ENCODE results near the gene CSTF2T.

CSTF2T gene, protein sequence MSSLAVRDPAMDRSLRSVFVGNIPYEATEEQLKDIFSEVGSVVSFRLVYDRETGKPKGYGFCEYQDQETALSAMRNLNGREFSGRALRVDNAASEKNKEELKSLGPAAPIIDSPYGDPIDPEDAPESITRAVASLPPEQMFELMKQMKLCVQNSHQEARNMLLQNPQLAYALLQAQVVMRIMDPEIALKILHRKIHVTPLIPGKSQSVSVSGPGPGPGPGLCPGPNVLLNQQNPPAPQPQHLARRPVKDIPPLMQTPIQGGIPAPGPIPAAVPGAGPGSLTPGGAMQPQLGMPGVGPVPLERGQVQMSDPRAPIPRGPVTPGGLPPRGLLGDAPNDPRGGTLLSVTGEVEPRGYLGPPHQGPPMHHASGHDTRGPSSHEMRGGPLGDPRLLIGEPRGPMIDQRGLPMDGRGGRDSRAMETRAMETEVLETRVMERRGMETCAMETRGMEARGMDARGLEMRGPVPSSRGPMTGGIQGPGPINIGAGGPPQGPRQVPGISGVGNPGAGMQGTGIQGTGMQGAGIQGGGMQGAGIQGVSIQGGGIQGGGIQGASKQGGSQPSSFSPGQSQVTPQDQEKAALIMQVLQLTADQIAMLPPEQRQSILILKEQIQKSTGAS

DNA sequence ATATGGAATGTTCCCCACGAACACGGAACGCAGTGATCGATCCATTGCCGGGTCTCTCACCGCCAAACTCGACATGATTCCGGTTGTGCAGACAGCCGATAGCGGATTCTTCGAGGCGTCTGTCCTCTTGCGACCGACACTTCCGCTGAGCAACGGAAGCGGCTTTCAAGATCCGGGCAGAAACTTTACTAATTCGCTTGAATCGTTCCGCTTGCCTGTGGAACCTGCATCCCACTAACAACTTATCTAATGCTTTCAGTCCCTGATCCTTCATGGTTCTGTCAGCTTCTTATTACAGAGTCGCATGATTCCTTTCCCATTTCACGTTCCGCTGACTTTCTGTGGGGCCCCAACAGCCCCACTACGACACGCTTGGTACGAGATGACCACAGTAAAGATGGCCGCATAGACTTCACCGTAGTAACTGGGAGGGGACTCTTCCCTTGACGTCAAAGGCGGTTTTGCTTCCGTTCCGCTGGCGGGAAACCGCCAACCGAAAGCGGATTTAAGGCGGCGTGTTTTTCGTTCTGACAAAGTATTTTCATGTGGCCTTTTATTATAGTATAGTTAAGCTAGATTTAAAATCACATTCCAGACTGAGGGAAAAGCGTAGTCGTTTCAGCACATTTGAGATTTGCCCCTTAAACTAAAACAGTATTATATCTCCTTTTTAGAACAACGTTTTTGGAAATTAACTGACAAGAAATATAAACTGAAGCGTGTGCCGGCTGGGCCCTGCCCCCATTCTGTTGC, at the start of gene CSTF2T:
CSTF2T (minus strand) TSS at position 121 of the 753 bp plus-strand sequence; CDS start at position 75, 46 bp downstream.
- DNase-seq (ENCODE audit: extremely low read depth in 1 of 2, low read depth in 1 of 2): peak; percentile 79 to 81

DNA sequence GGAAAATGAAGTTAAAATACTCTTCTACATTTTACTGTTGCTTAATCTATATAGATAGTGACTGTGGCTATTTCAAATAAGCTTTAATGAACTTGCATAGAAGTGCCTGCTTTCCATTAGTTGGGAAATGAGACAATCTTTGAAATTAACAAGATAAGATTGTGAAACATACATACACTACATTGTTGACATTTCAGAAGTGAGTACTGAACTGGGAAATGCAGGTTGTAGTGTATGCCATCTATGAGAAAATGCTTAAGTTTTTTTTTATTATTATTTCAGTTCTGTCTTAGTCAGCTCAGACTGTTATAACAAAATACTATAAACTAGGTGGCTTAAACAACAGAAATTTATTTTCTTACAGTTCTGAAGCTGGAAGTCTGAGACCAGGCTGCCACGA, 49.6 kb upstream of the CSTF2T start:
- no peak for DNase-seq (ENCODE audit: extremely low read depth in 1 of 2, low read depth in 1 of 2)

DNA sequence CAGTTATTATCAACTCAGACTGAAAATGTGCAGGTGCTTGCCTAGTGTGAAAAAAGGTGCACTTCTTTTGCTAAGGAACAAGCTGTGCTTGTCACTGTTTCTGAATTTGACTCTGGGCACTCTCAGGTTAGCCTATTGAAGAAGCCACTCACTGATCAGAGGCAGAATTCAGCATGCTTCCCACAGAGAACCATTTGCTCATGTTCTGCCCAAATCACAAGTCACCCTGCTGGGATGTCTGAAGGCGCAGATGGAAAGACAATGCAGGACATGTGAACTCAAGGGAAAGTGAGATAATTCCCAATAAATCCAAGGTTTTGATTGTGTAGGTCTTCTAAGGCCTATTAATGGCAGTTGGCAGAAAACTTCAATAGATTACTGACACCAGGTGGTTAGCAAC, 47.8 kb upstream of the CSTF2T start:
- DNase-seq (ENCODE audit: extremely low read depth in 1 of 2, low read depth in 1 of 2): no peak

DNA sequence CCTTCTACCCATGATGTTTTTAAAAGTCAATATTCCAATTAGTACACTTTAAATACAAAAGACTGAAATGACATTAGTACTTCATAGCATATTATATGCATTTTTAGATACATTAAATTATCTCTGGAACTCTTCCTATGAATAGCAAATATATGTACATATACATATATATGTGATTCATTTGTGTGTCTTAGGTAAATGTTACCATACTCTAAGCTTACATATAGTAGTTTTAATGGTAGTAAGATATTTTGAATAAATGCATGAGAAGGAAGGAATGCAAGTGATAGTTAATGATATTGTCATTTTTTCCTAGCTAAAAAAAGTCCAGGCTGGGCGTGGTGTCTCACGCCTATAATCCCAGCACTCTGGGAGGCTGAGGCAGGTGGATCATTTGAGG, 46.0 kb upstream of the CSTF2T start:
- DNase-seq (ENCODE audit: extremely low read depth in 1 of 2, low read depth in 1 of 2): no peak

DNA sequence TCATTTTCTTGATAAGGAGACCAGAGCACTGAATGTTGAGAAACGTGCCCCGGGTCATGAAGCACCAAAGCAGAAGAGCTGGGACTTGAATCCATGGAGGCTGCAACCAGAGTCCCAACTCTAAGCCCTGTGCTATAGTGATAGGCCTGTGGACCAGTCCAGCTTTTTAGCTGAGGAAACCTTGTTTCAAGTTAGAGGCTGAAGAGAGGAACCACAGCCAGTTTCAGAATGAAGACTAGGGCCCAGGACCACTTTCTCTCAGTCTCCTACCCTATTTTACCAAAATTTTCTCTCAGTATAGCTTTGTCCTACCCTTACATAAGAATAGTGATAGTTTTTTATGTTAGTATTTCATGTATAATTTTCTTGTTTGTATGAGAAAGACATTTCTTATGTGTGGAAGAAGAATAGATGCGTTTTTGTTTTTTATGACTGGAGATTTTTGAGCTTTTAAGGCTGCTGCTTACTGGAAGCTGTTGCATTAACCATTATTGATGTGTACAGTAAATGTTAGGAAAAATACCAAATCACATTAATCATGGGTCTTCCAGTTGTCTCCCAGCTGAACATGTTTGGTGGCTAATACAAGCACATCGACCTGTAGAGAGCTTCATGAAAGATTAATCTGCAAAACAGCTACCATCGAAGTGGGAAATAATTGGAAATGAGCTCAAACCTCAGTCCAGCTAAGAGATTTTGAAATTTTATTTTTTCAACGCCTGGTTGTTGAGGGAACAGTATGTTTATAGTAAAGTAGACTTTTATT, 45.0 kb upstream of the CSTF2T start:
- no peak for DNase-seq (ENCODE audit: extremely low read depth in 1 of 2, low read depth in 1 of 2)

DNA sequence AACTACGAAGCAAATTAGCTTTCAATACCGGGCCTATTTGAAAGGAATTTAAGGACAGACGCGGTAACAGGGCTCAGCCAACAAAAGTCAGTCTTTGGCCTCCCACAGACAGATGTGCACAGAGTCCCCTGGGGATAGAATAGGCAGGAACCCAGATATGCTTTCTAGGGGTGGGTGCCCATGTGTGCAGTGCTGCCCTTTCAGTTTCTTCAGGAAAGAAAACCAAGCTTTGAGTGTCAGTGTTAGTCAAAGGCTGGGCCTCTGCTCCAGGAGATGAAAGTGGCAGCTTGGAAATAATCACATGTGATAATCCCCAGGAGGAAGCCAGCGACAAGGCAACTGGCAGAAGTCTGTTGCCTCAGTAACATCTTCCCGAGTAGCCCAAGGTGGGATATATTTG, 43.8 kb upstream of the CSTF2T start:
- DNase-seq (ENCODE audit: extremely low read depth in 1 of 2, low read depth in 1 of 2): no peak

DNA sequence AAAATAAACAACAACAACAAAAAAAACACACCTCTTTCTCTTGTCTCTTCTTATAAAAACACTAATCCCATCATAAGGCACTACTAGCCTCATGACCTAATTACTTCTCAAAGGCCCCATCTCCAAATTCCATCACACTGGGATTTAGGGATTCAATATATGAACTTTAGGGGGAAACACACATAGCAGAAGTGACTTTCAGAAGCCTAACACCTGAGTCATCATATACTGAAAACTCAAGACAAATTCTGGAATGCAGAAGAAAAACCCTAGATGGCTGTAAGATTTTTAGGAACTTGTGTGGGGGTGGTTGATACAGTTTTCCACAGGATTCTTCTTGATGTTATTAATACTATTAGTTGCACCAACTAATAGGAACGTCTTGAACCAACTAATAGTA, 33.7 kb upstream of the CSTF2T start:
- no peak for DNase-seq (ENCODE audit: extremely low read depth in 1 of 2, low read depth in 1 of 2)

DNA sequence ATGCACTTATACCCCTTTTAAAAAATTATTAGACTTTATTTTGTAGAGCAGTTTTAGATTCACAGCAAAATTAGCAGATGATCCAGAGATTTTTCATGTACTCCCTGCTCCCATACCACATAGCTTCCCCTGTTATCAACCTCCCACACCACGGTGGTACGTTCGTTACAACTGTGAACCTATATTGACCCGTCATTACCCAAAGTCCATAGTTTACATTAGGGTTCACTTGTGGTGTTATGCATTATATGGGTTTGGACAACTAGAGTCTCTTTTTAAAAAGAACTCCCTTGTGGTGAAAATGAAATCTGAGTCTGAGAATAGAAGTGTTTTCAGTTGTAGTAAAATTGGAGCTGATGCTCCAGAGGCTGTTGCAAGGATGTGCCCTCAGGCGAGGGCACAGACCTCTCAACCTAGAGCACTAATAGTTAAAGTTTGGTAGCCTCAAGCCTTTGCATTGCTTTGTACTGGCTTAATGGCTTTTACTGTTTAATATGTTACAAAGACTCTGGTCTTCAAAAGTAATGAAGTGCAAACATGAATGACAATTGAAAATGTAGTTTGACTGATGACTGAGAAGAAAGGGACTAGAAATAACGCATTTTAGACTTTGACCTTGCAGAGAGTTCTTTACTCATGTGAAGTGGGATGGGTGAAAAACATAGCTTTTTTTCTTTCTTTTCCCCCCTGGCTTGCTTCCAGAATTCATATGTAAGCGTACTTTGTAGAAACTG, 30.6 kb upstream of the CSTF2T start:
- no peak for DNase-seq (ENCODE audit: extremely low read depth in 1 of 2, low read depth in 1 of 2)

DNA sequence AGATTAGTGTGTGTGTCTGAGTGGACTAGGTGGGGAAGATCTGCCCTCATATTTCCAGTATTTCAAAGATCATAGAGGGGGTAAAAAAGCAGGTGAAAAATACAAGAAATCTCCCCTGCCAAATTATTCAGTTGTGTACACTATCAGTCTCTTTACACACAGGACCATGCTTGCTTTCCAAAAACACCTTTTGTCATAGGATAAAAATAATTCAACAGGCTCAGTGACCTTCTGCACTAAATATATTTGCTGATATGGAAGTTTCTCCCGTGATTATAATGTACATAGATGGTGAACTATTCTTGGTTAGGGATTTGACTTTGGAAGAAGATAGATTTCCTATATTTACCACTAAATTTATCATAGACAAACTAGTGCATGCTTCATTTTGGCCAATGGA, 24.6 kb upstream of the CSTF2T start:
- no peak for DNase-seq (ENCODE audit: extremely low read depth in 1 of 2, low read depth in 1 of 2)

DNA sequence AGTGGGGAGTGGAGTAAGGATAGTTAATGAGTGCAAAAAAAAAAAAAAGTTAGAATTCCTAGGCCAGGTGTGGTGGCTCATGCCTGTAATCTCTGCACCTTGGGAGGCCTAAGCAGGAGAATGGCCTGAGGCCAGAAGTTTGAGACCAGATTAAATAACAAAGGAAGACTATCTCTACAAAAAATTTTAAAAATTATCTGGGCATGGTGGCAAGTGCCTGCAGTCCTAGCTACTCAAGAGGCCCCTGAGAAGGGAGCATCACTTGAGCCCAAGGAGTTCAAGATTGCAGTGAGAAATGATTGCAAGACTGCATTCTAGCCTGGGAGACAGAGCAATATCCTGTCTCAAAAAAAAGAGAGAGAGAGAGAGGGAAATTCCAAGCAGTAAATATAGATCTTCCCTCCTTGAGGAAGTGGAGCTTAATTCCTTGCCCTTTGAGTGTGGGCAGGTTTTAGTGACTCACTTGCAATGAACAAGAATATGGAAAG, 19.5 kb upstream of the CSTF2T start:
- DNase-seq (ENCODE audit: extremely low read depth in 1 of 2, low read depth in 1 of 2): no peak

DNA sequence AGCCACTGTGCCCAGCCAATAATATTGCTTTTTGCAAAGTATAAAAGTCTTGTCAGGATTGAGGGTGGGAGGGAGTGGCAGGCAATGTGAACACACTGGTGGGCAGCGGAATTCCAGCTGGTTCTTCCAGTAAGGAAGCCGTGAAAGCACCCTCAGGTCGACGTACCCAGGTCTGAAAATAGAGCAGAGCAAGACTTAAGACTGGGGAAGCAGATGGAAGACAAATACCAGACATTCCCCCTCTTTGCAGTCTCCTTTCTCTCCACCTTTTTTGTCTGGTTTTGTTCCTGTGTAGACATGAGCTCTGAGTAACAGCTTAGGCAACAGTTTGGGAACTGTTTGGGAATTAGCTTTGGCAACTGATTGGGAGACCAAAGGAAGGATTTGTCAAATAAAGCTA, 17.6 kb upstream of the CSTF2T start:
- no peak for DNase-seq (ENCODE audit: extremely low read depth in 1 of 2, low read depth in 1 of 2)

DNA sequence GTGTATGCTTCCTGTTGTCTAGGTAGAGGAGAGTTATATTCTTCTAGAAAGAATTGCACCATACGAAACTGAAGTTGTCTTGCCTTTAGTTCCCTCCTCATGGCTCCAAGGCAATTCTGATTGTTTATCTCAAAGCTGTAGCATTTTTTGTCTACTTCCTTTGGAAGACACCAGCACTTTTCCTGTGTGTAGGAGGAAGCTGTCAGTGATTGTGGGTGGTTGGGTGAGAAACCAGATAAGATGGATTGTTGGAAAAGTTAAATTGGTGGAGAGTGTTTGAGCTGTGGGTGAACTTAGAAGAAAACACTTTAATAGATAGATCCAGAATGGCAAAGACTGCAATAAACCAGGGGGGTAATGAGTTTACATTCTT, 12.1 kb upstream of the CSTF2T start:
- no peak for DNase-seq (ENCODE audit: extremely low read depth in 1 of 2, low read depth in 1 of 2)

DNA sequence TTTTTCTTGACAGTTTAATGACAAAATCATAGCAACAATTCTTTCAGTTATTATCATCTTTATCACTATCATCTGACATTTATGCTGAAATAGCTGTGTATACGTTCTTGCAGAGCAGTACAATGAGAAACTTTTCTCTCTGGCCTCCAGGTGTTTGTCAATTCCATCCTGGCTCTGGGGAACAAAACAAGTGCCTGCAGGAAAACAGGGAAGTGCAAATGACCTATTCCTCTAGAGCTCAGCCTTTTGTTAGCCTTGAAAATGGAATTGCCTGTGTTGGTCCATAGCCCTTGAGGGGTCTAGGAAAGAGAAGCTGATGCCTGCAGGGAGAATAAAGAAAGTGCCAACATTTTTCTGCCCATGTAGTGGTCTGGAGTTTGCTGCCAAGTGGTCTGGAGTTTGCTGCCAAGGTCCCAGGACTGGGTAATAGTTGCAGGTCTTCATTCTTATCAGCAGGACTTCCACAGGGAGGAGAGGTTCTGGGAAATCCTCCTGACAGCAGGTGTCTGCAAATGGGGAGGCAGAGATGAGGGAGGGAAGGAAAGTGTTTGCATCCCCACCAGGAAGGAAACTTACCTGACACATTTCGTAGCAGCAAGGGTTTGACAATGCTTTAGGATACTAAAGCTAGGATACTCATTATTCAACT, 10.1 kb upstream of the CSTF2T start:
- DNase-seq (ENCODE audit: extremely low read depth in 1 of 2, low read depth in 1 of 2): no peak

DNA sequence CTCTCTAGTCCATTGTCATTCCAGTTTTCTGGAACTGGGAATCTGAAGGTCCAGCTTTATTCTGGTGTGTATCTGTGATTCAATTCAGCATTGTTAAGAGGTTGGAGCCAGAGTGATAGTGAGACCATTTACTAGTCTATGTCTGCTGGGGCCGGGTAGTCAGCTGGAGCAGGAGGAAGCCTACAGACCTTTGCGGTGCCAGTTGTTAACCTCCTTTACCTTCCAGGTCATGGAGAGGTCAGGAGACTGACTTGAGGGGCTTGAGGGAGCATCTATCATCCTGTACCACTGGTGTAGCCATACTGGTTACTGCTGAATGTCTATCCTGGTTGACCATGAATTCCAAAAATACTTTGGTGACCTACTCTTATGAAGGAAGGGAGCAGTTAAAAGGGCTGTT, 9.2 kb upstream of the CSTF2T start:
- DNase-seq (ENCODE audit: extremely low read depth in 1 of 2, low read depth in 1 of 2): no peak

DNA sequence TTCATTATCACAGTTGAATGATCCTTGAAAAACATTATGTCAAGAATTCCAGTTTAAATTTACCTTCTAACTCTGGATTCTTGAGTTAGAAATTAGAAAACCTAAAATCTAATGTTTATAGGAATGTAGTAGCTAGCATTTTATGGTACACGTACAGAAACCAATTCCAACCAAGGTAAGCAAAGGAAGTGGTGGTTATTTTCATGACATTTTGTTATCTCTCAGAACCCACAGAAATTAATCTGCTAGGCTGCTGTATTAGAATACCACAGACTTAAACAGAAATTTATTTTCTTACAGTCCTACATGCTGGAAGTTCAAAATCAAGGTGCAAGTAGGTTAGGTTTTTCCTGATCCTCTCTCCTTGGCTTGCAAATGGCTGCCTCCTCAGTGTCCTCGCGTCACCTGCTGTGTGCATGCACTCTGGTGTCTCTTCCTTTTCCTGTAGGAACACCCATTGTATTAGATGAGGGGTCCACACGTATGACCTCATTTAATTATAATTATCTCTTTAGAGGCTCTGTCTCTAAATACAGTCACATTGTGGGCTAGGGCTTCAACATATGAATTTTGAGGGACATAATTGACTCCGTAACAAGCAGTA, 8.5 kb upstream of the CSTF2T start:
- DNase-seq (ENCODE audit: extremely low read depth in 1 of 2, low read depth in 1 of 2): no peak

DNA sequence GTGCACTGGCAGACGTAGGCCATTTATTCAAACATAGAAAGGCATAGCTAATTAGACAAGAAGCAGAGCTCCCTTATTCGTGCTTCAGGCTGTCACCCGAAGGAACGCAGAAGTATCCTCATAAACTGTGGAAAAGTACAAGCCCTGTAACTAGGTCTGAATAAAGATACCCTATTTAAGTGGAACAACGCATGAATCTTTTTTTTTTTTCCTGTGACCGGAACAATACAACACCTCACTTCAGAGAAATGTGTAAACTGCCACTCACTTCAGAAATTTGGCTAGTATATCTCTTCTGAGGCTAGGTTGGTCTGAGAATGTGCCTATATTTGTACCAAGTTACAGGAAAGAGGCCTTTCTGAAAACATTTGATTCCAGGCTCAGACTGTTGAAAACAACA, 8.0 kb upstream of the CSTF2T start:
- no peak for DNase-seq (ENCODE audit: extremely low read depth in 1 of 2, low read depth in 1 of 2)

DNA sequence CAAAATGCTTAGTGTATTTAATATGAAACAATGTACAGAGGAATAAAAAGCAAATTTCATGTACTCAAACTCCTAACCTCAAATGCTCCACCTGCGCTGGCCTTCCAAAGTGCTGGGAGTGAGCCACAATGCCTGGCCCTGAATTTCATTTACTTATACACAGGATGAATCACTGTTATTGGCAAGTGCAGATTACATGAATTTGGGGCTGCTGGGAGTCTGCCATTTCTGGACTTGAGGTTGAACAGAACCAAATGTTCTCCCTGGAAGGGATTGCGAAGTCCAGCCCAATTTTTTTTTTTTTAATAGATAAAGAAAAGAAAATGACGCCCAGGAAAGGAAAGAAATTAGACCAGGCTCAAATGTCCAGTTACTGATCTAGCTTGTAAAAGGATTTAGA, 6.8 kb upstream of the CSTF2T start:
- no peak for DNase-seq (ENCODE audit: extremely low read depth in 1 of 2, low read depth in 1 of 2)

DNA sequence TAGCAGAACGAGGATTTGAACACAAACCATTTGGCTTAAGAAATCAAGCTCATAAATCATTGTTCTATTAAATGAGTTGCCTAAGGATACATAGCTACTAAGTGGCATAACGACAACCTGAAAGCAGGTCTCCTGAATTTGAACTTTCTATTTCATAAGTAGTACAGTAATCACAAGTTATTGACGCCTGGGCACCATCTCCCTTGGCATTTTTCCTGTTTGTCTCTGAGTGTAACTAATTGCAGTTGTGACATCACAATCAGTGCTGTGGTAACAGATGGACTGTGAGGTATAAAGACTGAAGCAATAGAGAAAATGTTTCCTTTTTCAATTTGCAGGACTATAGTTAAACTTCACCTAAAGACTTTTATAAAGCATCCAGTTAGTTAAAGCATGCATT, 6.4 kb upstream of the CSTF2T start:
- DNase-seq (ENCODE audit: extremely low read depth in 1 of 2, low read depth in 1 of 2): no peak

DNA sequence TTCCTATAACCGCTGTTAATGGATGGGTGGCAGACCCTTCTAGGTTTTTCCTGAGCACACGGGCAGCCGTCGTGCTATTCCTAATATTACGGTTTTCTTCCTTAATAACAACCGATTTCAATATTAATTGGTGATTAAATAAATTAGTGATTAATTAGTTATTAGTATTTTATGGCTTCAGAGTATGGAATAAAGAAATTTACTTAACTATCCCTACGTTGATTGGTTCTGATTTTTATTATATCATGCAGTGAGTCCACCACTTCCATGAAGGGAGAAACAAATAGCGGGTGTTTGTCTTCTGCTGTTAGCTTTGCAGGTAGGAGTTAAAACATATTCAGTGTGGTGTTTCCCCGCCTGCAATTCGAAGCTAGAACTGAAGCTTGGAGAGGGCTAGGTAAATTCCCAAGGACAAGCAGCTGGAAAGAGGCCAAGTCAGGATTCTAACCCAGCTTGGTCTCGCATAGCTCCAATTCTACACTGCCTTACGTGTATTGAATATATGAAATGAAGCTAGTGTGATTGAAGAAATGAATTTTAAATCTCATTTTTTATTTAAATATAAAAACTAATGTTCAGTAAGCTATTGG, 928 bp upstream of the CSTF2T start:
- no peak for DNase-seq (ENCODE audit: extremely low read depth in 1 of 2, low read depth in 1 of 2)
